IMR-90 (cell line): Measurements from ENCODE around the gene RAD52.

ENCODE experiments used
- CEBPB ChIP-seq: IDR thresholded peaks from 2 replicates; pipeline ENCODE4 v1.6.1; 2012; ENCODE audit warnings: low read depth, low read length, improper control_type of control experiment
- CTCF ChIP-seq: conservative IDR thresholded peaks from 2 replicates; pipeline ENCODE4 v1.5.1; 2012; ENCODE audit warnings: mild to moderate bottlenecking, low read depth, low read length, improper control_type of control experiment
- MAZ ChIP-seq: IDR thresholded peaks from 2 replicates; pipeline ENCODE4 v1.6.1; 2012; ENCODE audit warnings: low read depth, mild to moderate bottlenecking, low read length, improper control_type of control experiment, moderate library complexity, borderline replicate concordance
- NFE2L2 ChIP-seq: fragments of 150-350 bp; IDR thresholded peaks from 2 replicates; pipeline ENCODE4 v1.6.1; 2016; ENCODE audit warnings: low read depth, mild to moderate bottlenecking, low read length
- POLR2A ChIP-seq: IDR thresholded peaks from 2 replicates; pipeline ENCODE4 v1.6.1; 2012; ENCODE audit warnings: mild to moderate bottlenecking, low read depth, low read length
- RAD21 ChIP-seq: IDR thresholded peaks from 2 replicates; pipeline ENCODE4 v1.6.1; 2012; ENCODE audit warnings: low read length, improper control_type of control experiment
- RFX5 ChIP-seq: IDR thresholded peaks from 2 replicates; pipeline ENCODE4 v1.8.0; 2012; ENCODE audit warnings: low read depth, mild to moderate bottlenecking, low read length, moderate library complexity

GRCh38 chr12:991350-992333, 42.1 kb upstream of the RAD52 start:
- TF ChIP-seq CTCF (no peak), RAD21 (no peak), POLR2A (no peak), NFE2L2 (no peak), CEBPB (no peak), MAZ (0 out of 2 replicates have a peak, but pooled peaks have one; percentile 0), RFX5 (no peak)
